Peyer's patch (tissue), 4 donors: ENCODE results near the gene GNB5.

Experiments used
- CTCF ChIP-seq, 6 experiments: fragments of 450-650 bp in 4 of 6; fragments of 200-600 bp in 2 of 6; sonication (generic) in 1 of 6; IDR thresholded peaks; one replicate each; pipeline ENCODE4 v1.5.1; 2017 to 2019; ENCODE audit warnings: antibody characterized with exemption in 6 of 6, mild to moderate bottlenecking in 3 of 6, moderate library complexity in 1 of 6
- POLR2A ChIP-seq, 2 donors: fragments of 450-650 bp; IDR thresholded peaks; one replicate each; pipeline ENCODE4 v1.5.1; 2017; ENCODE audit warnings: antibody characterized with exemption in 2 of 2, mild to moderate bottlenecking in 2 of 2, moderate library complexity in 2 of 2

GRCh38 chr15:52238149-52238548 lies 47.0 kb upstream of the GNB5 start:
- no peak for TF ChIP-seq POLR2A (IDR thresholded peaks at IDR 0.05)
- no peak for TF ChIP-seq CTCF (IDR thresholded peaks at IDR 0.05)
